ENCODE results near the gene ISG20. TPM values are rescaled to one million over a fixed set of nuclear protein-coding genes. Genes with fewer than 3 reads are reported as not detected.
"Not testable (repeated sequence)": the region's sequence is repeated elsewhere in the genome, so short reads cannot be mapped to it uniquely, and the experiment has no call there.

The ISG20 gene
- total RNA-seq, 4 donors from 2014 or later: 14.3 to 47.8 (median 35.1) TPM

- Histone ChIP-seq H3K27ac (peak overlapping the region in 2 of 3 donors; percentile 43 to 98), H3K36me3 (no peaks in the 10 kb centered on the region), H3K27me3 (no peaks in the 10 kb centered on the region), H3K4me3 (replicated peaks in 1 of 3) (no peak overlapping the region), H3K9me3 (no peaks in the 10 kb centered on the region), H3K4me1 (peaks cover 35 to 36% of the 10 kb centered on the region in 2 donors)
- DNase-seq: no peak
- TF ChIP-seq, protein P1, sequence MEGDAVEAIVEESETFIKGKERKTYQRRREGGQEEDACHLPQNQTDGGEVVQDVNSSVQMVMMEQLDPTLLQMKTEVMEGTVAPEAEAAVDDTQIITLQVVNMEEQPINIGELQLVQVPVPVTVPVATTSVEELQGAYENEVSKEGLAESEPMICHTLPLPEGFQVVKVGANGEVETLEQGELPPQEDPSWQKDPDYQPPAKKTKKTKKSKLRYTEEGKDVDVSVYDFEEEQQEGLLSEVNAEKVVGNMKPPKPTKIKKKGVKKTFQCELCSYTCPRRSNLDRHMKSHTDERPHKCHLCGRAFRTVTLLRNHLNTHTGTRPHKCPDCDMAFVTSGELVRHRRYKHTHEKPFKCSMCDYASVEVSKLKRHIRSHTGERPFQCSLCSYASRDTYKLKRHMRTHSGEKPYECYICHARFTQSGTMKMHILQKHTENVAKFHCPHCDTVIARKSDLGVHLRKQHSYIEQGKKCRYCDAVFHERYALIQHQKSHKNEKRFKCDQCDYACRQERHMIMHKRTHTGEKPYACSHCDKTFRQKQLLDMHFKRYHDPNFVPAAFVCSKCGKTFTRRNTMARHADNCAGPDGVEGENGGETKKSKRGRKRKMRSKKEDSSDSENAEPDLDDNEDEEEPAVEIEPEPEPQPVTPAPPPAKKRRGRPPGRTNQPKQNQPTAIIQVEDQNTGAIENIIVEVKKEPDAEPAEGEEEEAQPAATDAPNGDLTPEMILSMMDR (IDR thresholded peaks at IDR 0.05): no peak
- no peak for TF ChIP-seq POLR2A (IDR thresholded peaks at IDR 0.05)
- intact Hi-C loops (cut with DNase I): no loop called here
- 76 to 83% methylated on average over 5 of the region's 5 CpGs for WGBS, 2 donors
These were observed 2.2 kb upstream of the ISG20 start for GRCh38 chr15:88636654-88637053.

DNA sequence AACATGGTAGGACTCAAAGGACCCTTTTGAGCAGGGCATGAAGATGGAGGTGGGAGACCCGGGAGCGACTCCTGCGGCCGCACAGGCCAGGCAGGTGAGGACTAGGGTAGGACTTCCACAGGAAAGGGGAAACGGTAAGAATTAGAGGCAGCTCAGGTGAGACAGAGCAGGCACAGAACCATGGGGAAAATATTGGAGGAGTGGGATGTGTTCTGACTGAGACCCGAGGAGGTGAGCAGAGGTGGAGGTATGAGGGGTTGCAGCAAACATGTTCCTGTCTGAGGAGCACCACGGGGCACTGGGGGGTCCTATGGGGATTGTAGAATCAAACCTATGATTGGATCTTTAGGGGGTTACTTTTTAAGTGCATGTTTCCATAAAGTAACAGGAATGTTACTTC lies 1.4 kb upstream of the ISG20 start:
- Histone ChIP-seq H3K4me1 (peaks cover 33 to 35% of the 10 kb centered on the region in 2 donors), H3K27me3 (no peaks in the 10 kb centered on the region), H3K36me3 (no peaks in the 10 kb centered on the region), H3K4me3 (replicated peaks in 1 of 3) (no peak overlapping the region), H3K27ac (peak overlapping the region; percentile 97 to 98 (median 98)), H3K9me3 (no peaks in the 10 kb centered on the region)
- 77 to 82% methylated on average over 7 of the region's 7 CpGs for WGBS, 2 donors
- DNase-seq: no peak
- TF ChIP-seq, protein P1 (IDR thresholded peaks at IDR 0.05): no peak
- TF ChIP-seq POLR2A (IDR thresholded peaks at IDR 0.05): no peak
- intact Hi-C loops (cut with DNase I): no loop called here

DNA sequence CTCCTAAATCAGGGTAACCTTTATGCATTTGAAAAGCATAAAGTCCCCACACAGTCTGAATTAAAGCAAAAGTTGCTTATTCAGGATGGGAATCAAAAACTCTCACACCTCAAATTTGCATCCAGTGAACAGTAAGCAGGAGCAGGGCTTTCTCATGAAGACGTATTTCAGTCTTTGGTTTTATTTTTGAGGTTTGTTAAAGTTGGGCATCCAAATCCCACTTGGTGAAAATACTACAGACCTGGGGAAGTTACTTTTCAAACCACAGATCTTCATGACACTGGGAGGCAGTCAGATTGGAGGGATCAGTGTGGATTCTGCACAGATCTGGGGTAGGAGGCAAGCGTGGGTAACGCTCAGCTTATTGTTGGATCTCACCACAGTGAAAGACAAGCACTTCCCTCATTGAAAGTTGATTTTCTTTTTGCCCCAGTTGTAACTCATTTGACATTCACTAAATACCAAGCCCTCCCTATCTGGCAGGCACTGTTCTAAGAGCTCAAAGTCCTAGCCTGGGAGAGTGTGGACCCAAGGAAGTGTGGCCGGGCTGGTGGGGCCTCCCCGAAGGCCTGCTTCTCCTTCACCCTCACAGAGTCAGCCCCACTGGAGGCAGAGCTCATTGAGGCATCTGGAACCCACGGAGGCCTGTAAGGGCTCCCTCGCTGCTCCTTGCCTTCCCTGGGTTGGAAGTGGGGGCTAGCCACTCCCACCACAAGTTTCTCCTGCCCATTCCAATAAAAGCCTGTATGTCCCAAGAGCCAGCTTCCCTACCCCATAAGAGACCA lies 783 bp upstream of the ISG20 start:
- Histone ChIP-seq H3K4me1 (peaks cover 33 to 35% of the 10 kb centered on the region in 2 donors), H3K4me3 (replicated peaks in 1 of 3) (no peak overlapping the region), H3K27me3 (no peaks in the 10 kb centered on the region), H3K27ac (peak overlapping the region; percentile 97 to 98 (median 98)), H3K36me3 (no peaks in the 10 kb centered on the region), H3K9me3 (no peaks in the 10 kb centered on the region)
- no peak for TF ChIP-seq POLR2A (IDR thresholded peaks at IDR 0.05)
- TF ChIP-seq, protein P1 (IDR thresholded peaks at IDR 0.05): no peak
- DNase-seq: no peak
- 85 to 90% methylated on average over 5 to 6 of the region's 7 CpGs for WGBS, 2 donors
- intact Hi-C loops (cut with DNase I): no loop called here

- Histone ChIP-seq H3K4me1 (peaks cover 33 to 37% of the 10 kb centered on the region in 2 donors), H3K36me3 (no peaks in the 10 kb centered on the region), H3K9me3 (no peaks in the 10 kb centered on the region), H3K27ac (peak overlapping the region in 1 of 3 donors; percentile 98), H3K27me3 (no peaks in the 10 kb centered on the region), H3K4me3 (replicated peaks in 1 of 3) (no peak overlapping the region)
- TF ChIP-seq, protein P1 (IDR thresholded peaks at IDR 0.05): no peak
- no peak for TF ChIP-seq POLR2A (IDR thresholded peaks at IDR 0.05)
- WGBS, 2 donors: 93 to 94% methylated on average over 12 of the region's 12 CpGs
- intact Hi-C loops (cut with DNase I): no loop called here
- DNase-seq: no peak
These were observed 3.2 kb downstream of the ISG20 start for GRCh38 chr15:88641959-88642452.

- H3K9me3 ChIP-seq; H3K27me3 ChIP-seq; H3K36me3 ChIP-seq; H3K4me3 ChIP-seq (replicated peaks in 1 of 3); intact Hi-C loops (cut with DNase I); H3K27ac ChIP-seq: not testable (repeated sequence)
- H3K4me1 ChIP-seq: peaks cover 37 to 42% of the 10 kb centered on the region in 2 donors
- DNase-seq: peak in 1 of 2 donors; percentile 29
- 66 to 74% methylated on average over 11 of the region's 11 CpGs for WGBS, 2 donors
These were observed 3.7 kb downstream of the ISG20 start for GRCh38 chr15:88642514-88642913.

Measured in thyroid gland (tissue), 4 donors.